Stimulated activated naive B cell treated with anti-CD40 and anti-IgM and Interleukin-4, amounts not matched to agents 10 μg/mL and 1 μg/mL and 100 μg/mL, for 72 hours (primary cell): Measurements from ENCODE around the gene CYSRT1.
A peak's percentile ranks its signal among the peaks of the same experiment; 100 is the strongest.
"Not testable (repeated sequence)": the region's sequence is repeated elsewhere in the genome, so short reads cannot be mapped to it uniquely, and the experiment has no call there.

Experiments
- ATAC-seq, 2 donors: fragments of 150-1000 bp; cut with Tn5 transposase; replicated peaks; 2 replicates each; pipeline ENCODE4 v1.10.0; 2021; ENCODE audit warnings: moderate library complexity in 1 of 2
- DNase-seq: peaks from one replicate; pipeline ENCODE4 v3.0.0; 2021
- H3K27ac Mint-ChIP-seq: one replicate; pipeline ENCODE4 v1.8.0; 2022; ENCODE audit warnings: mild to moderate bottlenecking, mixed read lengths
- H3K27me3 Mint-ChIP-seq, 2 donors: one replicate each; pipeline ENCODE4 v1.8.0; 2022; ENCODE audit warnings: mixed read lengths in 2 of 2
- H3K36me3 Mint-ChIP-seq, 2 donors: one replicate each; pipeline ENCODE4 v1.8.0; 2022; ENCODE audit warnings: mixed read lengths in 2 of 2, mild to moderate bottlenecking in 1 of 2
- H3K4me1 Mint-ChIP-seq, 2 donors: one replicate each; pipeline ENCODE4 v1.8.0; 2022; ENCODE audit warnings: mixed read lengths in 2 of 2, mild to moderate bottlenecking in 1 of 2
- H3K4me3 Mint-ChIP-seq, 2 donors: one replicate each; pipeline ENCODE4 v1.8.0; 2022; ENCODE audit warnings: mild to moderate bottlenecking in 2 of 2, mixed read lengths in 2 of 2, moderate library complexity in 1 of 2
- H3K9me3 Mint-ChIP-seq, 2 donors: one replicate each; pipeline ENCODE4 v1.8.0; 2022; ENCODE audit warnings: mixed read lengths in 2 of 2, mild to moderate bottlenecking in 1 of 2

Gene CYSRT1

DNA sequence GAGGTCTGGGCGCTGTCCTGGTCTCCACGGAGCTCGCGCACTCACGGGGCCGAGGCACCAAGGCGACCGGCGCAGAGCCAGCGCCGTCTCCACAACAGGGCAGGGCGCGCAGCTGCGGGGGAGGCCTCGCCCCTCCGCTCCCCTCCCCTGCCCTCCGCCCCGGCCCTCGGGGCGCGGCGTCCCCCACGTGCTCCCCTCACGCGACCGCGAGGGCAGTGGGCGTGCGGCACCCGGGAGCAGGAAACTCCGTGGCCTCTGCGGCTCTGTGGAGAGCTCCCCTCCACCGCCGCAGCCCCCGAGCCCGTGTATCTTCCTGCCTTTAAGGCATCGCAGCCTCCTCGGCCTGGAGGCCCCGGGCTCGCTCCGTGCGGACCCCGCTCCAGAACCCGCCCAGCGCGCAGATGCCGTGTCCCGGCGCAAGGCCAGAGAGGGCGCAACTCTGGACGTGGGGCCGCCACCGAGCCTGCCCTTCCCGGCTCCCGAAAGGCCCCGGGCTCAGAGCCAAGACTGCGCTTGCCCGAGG, 15.4 kb downstream of the CYSRT1 start:
- Mint-ChIP-seq H3K4me3 (peak overlapping the region; percentile 86 to 94), H3K9me3 (no peaks in the 10 kb centered on the region), H3K36me3 (peaks cover 18 to 30% of the 10 kb centered on the region in 2 donors), H3K4me1 (peaks cover 35 to 73% of the 10 kb centered on the region in 2 donors), H3K27me3 (no peaks in the 10 kb centered on the region), H3K27ac (peak overlapping the region; percentile 71)
- peak; percentile 44 to 52 for ATAC-seq
- DNase-seq: no peak

DNA sequence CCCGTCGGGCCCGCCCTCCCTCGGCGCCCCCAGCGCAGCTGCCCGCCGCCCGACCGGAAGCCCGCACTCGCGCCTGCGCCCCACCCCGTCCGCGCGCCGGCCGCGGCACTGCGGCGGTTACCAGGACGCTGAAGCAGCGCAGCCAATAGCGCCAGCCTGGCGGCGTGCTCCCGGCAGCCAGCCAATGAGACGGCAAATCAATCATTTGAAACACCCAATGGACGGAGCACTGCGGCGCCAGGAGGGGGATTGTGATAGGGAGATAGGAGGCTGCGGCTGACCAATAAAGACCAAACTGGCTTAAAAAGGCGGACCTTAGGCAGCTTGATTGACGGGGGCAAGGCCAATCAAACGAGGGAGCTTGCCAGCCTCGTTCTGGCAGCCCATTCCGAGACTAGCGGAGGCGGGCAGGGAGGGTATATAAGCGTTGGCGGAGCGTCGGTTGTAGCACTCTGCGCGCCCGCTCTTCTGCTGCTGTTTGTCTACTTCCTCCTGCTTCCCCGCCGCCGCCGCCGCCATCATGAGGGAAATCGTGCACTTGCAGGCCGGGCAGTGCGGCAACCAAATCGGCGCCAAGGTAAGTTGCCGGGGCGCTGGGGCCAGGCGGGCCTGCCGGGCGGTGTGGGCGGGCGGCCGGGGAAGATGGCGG, 16.0 kb downstream of the CYSRT1 start, which contains the start of gene TUBB4B:
Gene TUBB4B (plus strand): TSS at position 447 of the 649 bp plus-strand sequence. CDS start 74 bp downstream, at position 521.
- ATAC-seq: peak; percentile 80 to 82
- peak within 1 kb of the TSS; percentile 99 for H3K27ac Mint-ChIP-seq
- no peaks in the 10 kb centered on the region for H3K27me3 Mint-ChIP-seq
- H3K36me3 Mint-ChIP-seq: peaks cover 17 to 30% of the 10 kb centered on the region in 2 donors
- H3K9me3 Mint-ChIP-seq: no peaks in the 10 kb centered on the region
- H3K4me3 Mint-ChIP-seq: peak within 1 kb of the TSS; percentile 87 to 94
- peak; percentile 99 for DNase-seq
- peaks cover 34 to 70% of the 10 kb centered on the region in 2 donors for H3K4me1 Mint-ChIP-seq

DNA sequence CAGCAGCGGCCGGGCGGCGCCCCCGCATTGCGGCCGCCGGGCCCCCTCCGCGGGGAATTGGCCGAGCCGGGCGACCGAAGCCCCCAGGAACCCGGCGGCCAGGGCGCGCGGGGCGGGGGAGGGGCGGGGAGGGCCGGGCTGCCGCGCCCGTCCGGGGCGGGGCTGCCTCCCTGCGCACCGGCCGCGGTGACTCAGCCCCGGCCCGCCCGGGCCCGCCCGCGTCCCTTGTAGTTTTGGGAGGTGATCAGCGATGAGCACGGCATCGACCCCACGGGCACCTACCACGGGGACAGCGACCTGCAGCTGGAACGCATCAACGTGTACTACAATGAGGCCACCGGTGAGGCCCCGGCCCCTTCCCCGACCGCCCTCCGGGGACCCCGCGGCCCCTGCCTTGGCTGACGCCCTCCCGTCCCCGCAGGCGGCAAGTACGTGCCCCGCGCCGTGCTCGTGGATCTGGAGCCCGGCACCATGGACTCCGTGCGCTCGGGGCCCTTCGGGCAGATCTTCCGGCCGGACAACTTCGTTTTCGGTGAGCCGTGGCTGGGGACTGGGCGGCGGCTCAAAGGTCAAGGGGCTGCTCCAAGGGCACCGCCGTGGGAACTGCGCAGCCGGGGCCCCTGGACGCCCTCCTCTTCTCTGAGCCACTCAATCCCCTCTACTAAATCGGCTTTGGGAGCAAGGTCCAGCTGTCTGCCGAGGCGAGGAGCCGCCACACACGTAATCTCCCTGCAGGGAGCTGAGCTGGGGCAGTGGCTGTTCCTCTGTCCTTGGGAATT, 16.7 kb downstream of the CYSRT1 start:
- ATAC-seq: peak; percentile 20 to 22
- DNase-seq: no peak
- Mint-ChIP-seq H3K36me3 (peaks cover 17 to 30% of the 10 kb centered on the region in 2 donors), H3K4me3 (peak overlapping the region; percentile 87 to 94), H3K4me1 (peaks cover 32 to 64% of the 10 kb centered on the region in 2 donors), H3K27ac (peak overlapping the region; percentile 88), H3K27me3 (no peaks in the 10 kb centered on the region), H3K9me3 (no peaks in the 10 kb centered on the region)

- Mint-ChIP-seq H3K27ac (peak overlapping the region; percentile 88), H3K4me3 (peak overlapping the region; percentile 79 to 87), H3K4me1 (peaks cover 30 to 55% of the 10 kb centered on the region in 2 donors), H3K27me3 (no peaks in the 10 kb centered on the region), H3K9me3 (no peaks in the 10 kb centered on the region), H3K36me3 (peaks cover 17 to 30% of the 10 kb centered on the region in 2 donors)
- ATAC-seq: no peak
- no peak for DNase-seq
These were observed 17.6 kb downstream of the CYSRT1 start for GRCh38 chr9:137242269-137243203.

DNA sequence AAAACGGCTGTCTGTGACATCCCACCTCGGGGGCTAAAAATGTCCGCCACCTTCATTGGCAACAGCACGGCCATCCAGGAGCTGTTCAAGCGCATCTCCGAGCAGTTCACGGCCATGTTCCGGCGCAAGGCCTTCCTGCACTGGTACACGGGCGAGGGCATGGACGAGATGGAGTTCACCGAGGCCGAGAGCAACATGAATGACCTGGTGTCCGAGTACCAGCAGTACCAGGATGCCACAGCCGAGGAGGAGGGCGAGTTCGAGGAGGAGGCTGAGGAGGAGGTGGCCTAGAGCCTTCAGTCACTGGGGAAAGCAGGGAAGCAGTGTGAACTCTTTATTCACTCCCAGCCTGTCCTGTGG, 18.3 kb downstream of the CYSRT1 start:
- H3K27me3 Mint-ChIP-seq, ATAC-seq, H3K9me3 Mint-ChIP-seq, DNase-seq: not testable (repeated sequence)
- Mint-ChIP-seq H3K4me1 (peaks cover 26 to 48% of the 10 kb centered on the region in 2 donors), H3K27ac (peak overlapping the region; percentile 51), H3K4me3 (peak overlapping the region in 1 of 2 donors; percentile 29), H3K36me3 (peaks cover 17 to 30% of the 10 kb centered on the region in 2 donors)

DNA sequence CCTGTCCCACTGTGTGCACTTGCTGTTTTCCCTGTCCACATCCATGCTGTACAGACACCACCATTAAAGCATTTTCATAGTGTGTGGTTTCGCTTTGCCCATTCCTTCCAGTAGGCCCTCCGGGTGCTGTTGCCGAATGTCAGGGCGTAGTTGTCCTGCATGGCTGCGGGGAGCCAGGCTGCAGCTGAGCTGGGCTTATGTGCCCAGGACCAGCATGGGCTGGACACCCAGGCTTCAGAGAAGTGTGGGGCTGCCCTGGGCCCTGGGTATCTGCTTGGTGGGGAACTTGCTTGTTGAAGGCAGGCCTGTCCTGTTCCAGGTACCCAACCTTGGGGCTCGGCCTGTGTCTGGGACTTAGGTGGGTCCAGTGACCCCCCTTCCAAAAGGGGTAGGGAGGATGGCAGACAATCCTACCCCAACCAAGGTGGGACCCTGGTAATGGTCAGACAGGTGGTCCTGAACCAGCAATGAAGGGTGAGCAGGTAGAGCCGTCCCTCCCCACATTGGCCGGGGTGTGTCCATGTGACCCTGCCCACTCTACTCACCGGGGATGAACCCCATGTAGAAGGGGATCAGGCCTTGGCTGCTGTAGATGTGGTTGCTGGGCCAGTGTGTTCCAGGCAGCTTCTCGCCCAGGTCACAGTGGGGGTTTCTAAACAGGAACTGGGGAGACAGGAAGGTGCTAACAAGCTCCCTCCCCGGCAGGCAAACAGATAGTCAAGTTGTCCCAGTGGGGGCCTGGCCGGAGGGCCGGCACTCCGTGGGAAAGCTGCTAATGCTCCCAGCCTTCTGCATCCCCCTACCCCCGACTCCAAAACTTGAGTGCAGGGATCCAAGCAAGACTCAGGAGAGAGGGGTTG, 18.9 kb downstream of the CYSRT1 start:
- peaks cover 24 to 42% of the 10 kb centered on the region in 2 donors for H3K4me1 Mint-ChIP-seq

DNA sequence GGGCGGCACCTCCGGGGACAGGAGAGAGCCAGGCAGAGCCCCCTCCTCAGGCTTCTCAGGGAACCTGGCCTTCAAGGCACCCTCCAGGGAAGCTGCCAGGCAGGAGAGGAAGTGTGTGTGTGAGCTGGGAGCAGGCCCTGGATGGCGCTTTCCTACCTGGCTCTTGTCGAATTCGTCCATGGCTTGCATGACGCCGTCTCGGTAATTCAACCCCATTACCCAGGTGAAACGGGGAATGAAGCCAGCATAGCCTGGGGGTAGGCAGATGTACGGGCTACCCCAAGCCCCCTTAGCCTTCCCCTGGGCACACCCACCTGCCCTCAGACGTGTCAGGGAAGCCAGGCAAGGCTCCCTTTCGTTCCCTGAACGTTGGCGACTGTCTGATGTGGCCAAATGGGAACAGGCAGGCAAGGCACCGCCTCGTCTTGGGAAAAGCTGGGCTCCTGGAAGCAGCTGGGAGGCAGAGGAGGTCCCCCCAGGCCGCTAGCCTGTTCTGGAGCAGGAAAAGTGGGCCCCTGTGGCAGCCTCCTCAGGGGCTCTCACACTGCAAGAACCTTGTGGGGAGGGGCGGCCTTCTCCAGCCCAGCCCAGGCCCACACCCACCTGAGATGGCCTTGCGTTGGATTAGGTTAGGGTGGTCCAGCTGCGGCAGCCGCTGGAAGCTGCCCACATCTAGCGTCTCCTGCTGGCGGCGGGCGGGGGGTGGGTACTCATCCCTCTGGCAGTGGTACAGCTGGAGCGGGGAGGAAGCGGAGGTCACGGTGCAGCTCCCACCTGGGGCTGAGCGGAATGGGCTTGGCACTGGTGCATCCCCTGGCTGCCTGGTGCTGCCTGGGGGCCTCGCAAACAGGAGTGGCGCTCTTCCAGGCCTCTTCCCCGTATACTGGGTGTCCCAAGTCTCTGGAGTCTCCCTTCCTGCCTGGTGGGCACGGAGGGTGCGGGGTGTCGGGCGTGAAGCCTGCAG, 19.8 kb downstream of the CYSRT1 start:
- Mint-ChIP-seq H3K9me3 (no peaks in the 10 kb centered on the region), H3K4me1 (peaks cover 21 to 33% of the 10 kb centered on the region in 2 donors), H3K4me3 (no peak overlapping the region), H3K27ac (peak overlapping the region; percentile 89), H3K36me3 (peaks cover 15 to 30% of the 10 kb centered on the region in 2 donors), H3K27me3 (no peaks in the 10 kb centered on the region)
- DNase-seq (no peak), ATAC-seq (no peak)

More for the DNA sequence above, 18.9 kb downstream of the CYSRT1 start:
- peak overlapping the region; percentile 6 to 11 for H3K4me3 Mint-ChIP-seq
- DNase-seq (no peak), ATAC-seq (no peak)
- peak overlapping the region; percentile 89 for H3K27ac Mint-ChIP-seq
- H3K36me3 Mint-ChIP-seq: peaks cover 17 to 30% of the 10 kb centered on the region in 2 donors
- no peaks in the 10 kb centered on the region for H3K27me3 Mint-ChIP-seq
- no peaks in the 10 kb centered on the region for H3K9me3 Mint-ChIP-seq

- H3K9me3 Mint-ChIP-seq: no peaks in the 10 kb centered on the region
- H3K4me3 Mint-ChIP-seq: no peak overlapping the region
- H3K27me3 Mint-ChIP-seq: no peaks in the 10 kb centered on the region
- no peak for ATAC-seq
- H3K36me3 Mint-ChIP-seq: peaks cover 15 to 30% of the 10 kb centered on the region in 2 donors
- peaks cover 21 to 32% of the 10 kb centered on the region in 2 donors for H3K4me1 Mint-ChIP-seq
- no peak for DNase-seq
- peak overlapping the region; percentile 3 for H3K27ac Mint-ChIP-seq
These were observed 20.8 kb downstream of the CYSRT1 start for GRCh38 chr9:137245450-137246421.

DNA sequence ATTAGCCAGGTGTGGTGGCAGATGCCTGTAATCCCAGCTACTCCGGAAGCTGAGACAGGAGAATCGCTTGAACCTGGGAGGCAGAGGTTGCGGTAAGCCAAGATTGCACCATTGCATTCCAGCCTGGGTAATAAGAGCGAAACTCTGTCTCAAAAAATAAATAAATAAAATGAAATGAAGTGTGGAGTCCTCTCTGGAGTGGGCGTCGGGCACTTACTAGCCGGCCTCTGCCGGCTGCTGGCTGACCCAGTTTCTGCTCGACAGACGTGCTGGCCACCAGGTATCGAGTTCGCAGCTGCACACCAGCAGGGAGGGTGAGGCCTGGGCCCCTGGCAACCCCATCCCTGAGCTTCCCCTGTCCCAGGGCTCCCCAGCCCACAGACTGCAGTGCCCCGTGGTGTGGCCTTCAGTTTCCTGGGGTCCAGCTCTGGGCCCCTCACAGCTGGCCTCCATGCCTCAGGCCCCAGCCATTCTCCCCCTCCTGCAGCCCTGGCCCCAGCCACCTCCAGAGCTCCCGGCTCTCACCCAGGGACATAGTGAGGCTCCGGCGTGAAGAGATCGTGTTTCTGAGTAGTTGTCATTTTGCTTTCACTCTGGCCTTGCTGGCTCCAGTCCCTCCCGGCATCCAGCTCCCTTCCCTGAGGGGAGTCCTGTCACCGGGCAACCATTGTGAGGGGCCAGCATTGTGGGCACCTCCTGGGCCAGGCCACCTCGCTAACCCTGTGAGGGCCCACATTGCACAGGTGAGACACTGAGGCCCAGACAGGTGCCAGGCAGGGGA, 22.4 kb downstream of the CYSRT1 start:
- ATAC-seq (no peak), DNase-seq (no peak)
- Mint-ChIP-seq H3K9me3 (no peaks in the 10 kb centered on the region), H3K36me3 (peaks cover 9 to 22% of the 10 kb centered on the region in 2 donors), H3K4me3 (no peak overlapping the region), H3K27me3 (no peaks in the 10 kb centered on the region), H3K4me1 (peaks cover 17 to 28% of the 10 kb centered on the region in 2 donors), H3K27ac (no peak overlapping the region)

GRCh38 chr9:137247916-137248175, 22.9 kb downstream of the CYSRT1 start:
- no peaks in the 10 kb centered on the region for H3K27me3 Mint-ChIP-seq
- DNase-seq (no peak), ATAC-seq (no peak)
- H3K36me3 Mint-ChIP-seq: peaks cover 4 to 17% of the 10 kb centered on the region in 2 donors
- no peak overlapping the region for H3K4me3 Mint-ChIP-seq
- no peak overlapping the region for H3K27ac Mint-ChIP-seq
- peaks cover 14 to 22% of the 10 kb centered on the region in 2 donors for H3K4me1 Mint-ChIP-seq
- H3K9me3 Mint-ChIP-seq: no peaks in the 10 kb centered on the region
